WTC11 (cell line): Measurements from ENCODE around the gene MKLN1. TPM values are rescaled to one million over a fixed set of nuclear protein-coding genes. Genes with fewer than 3 reads are reported as not detected.
"Not testable (repeated sequence)": the region's sequence is repeated elsewhere in the genome, so short reads cannot be mapped to it uniquely, and the experiment has no call there.

Experiments
- ATAC-seq: fragments of 200-7000 bp; cut with Tn5 transposase; 2 replicates; pipeline ENCODE4 v1.10.0; 2021; ENCODE audit warnings: mild to moderate bottlenecking, moderate library complexity
- CTCF ChIA-PET: fragments of 300-600 bp; sonication (Branson Sonifier 250); formaldehyde crosslinking; loops from one replicate; lab custom pipeline; 2021; ENCODE audit warnings: antibody characterized with exemption; lab: Charles Lee
- POLR2A ChIA-PET: fragments of 350-600 bp; sonication (Branson Sonifier 250); formaldehyde crosslinking; loops from one replicate; lab custom pipeline; 2021; ENCODE audit warnings: antibody characterized with exemption; lab: Charles Lee
- DNase-seq: peaks from one replicate; pipeline ENCODE4 v3.0.0; 2021; ENCODE audit warnings: low spot score
- H3K27ac Mint-ChIP-seq: 2 replicates; pipeline ENCODE4 v1.8.0; 2021; ENCODE audit warnings: mixed read lengths
- H3K27me3 Mint-ChIP-seq: 2 replicates; pipeline ENCODE4 v1.8.0; 2021; ENCODE audit warnings: low read depth, mild to moderate bottlenecking, moderate library complexity, mixed read lengths
- H3K36me3 Mint-ChIP-seq: 2 replicates; pipeline ENCODE4 v1.8.0; 2021; ENCODE audit warnings: mixed read lengths
- H3K4me1 Mint-ChIP-seq: 2 replicates; pipeline ENCODE4 v1.8.0; 2022; ENCODE audit warnings: mixed read lengths
- H3K4me3 Mint-ChIP-seq: 2 replicates; pipeline ENCODE4 v1.8.0; 2021; ENCODE audit warnings: mild to moderate bottlenecking, moderate library complexity, mixed read lengths
- H3K9me3 Mint-ChIP-seq: 2 replicates; pipeline ENCODE4 v1.8.0; 2021; ENCODE audit warnings: mixed read lengths
- AR ChIP-seq: fragments of 250-450 bp; sonication (Bioruptor Pico); IDR thresholded peaks from 2 replicates; pipeline ENCODE4 v1.9.0; 2021; ENCODE audit warnings: mild to moderate bottlenecking
- E2F1 ChIP-seq: sonication (generic); formaldehyde crosslinking; IDR thresholded peaks from 2 replicates; pipeline ENCODE4 v1.8.0; 2022; ENCODE audit warnings: mild to moderate bottlenecking, missing genetic modification reagents
- FOXP1 ChIP-seq: sonication (generic); formaldehyde crosslinking; IDR thresholded peaks from 2 replicates; pipeline ENCODE4 v1.8.0; 2022; ENCODE audit warnings: missing genetic modification reagents, mild to moderate bottlenecking, moderate library complexity, borderline replicate concordance
- GTF2I ChIP-seq: fragments of 250-450 bp; sonication (Bioruptor Pico); conservative IDR thresholded peaks from 2 replicates; pipeline ENCODE4 v1.4.0; 2021; ENCODE audit warnings: mild to moderate bottlenecking
- KAT7 ChIP-seq: sonication (generic); formaldehyde crosslinking; IDR thresholded peaks from 2 replicates; pipeline ENCODE4 v1.8.1; 2023; ENCODE audit warnings: missing genetic modification reagents, mild to moderate bottlenecking, borderline replicate concordance
- NFE2L1 ChIP-seq: sonication (generic); formaldehyde crosslinking; IDR thresholded peaks from 2 replicates; pipeline ENCODE4 v1.8.1; 2023; ENCODE audit warnings: missing genetic modification reagents
- OVOL2 ChIP-seq: fragments of 250-450 bp; sonication (Bioruptor Pico); IDR thresholded peaks from 2 replicates; pipeline ENCODE4 v1.9.0; 2021; ENCODE audit warnings: mild to moderate bottlenecking, borderline replicate concordance
- PRDM15 ChIP-seq: sonication (generic); formaldehyde crosslinking; IDR thresholded peaks from 2 replicates; pipeline ENCODE4 v1.8.0; 2022; ENCODE audit warnings: missing genetic modification reagents
- SOX15 ChIP-seq: fragments of 250-450 bp; sonication (Bioruptor Pico); IDR thresholded peaks from 2 replicates; pipeline ENCODE4 v1.9.0; 2021; ENCODE audit warnings: mild to moderate bottlenecking
- TEAD1 ChIP-seq: sonication (generic); formaldehyde crosslinking; IDR thresholded peaks from 2 replicates; pipeline ENCODE4 v1.8.0; 2022; ENCODE audit warnings: mild to moderate bottlenecking, missing genetic modification reagents
- ZNF121 ChIP-seq: sonication (generic); formaldehyde crosslinking; IDR thresholded peaks from 2 replicates; pipeline ENCODE4 v1.8.0; 2023; ENCODE audit warnings: missing genetic modification reagents
- ZNF138 ChIP-seq: sonication (generic); formaldehyde crosslinking; conservative IDR thresholded peaks from 2 replicates; pipeline ENCODE4 v1.8.1; 2022; ENCODE audit warnings: mild to moderate bottlenecking, moderate library complexity, missing genetic modification reagents
- ZNF232 ChIP-seq: sonication (generic); formaldehyde crosslinking; IDR thresholded peaks from 2 replicates; pipeline ENCODE4 v1.8.0; 2022; ENCODE audit warnings: mild to moderate bottlenecking, missing genetic modification reagents
- ZNF416 ChIP-seq: fragments of 250-450 bp; sonication (Bioruptor Pico); IDR thresholded peaks from 2 replicates; pipeline ENCODE4 v1.9.0; 2021; ENCODE audit warnings: mild to moderate bottlenecking, inconsistent platforms
- total RNA-seq: library from RNA; stranded (reverse); gene quantifications from 3 replicates; pipeline ENCODE4 v1.2.3, GENCODE V29; 2021
- TF ChIP-seq, protein P1 (sequence below): fragments of 250-450 bp; sonication (Bioruptor Pico); IDR thresholded peaks from 2 replicates; pipeline ENCODE4 v1.9.0; 2021; ENCODE audit warnings: moderate library complexity, mild to moderate bottlenecking, inconsistent platforms, borderline replicate concordance
- TF ChIP-seq, protein P2 (sequence below): sonication (generic); formaldehyde crosslinking; IDR thresholded peaks from 2 replicates; pipeline ENCODE4 v1.8.1; 2023; ENCODE audit warnings: mild to moderate bottlenecking, missing genetic modification reagents, borderline replicate concordance
- TF ChIP-seq, protein P3 (sequence below): fragments of 250-450 bp; sonication (Bioruptor Pico); IDR thresholded peaks from 2 replicates; pipeline ENCODE4 v1.8.0; 2021; ENCODE audit warnings: mild to moderate bottlenecking

The MKLN1 gene
- total RNA-seq, 1 experiment from 2014 or later, result 37.6 TPM

DNA sequence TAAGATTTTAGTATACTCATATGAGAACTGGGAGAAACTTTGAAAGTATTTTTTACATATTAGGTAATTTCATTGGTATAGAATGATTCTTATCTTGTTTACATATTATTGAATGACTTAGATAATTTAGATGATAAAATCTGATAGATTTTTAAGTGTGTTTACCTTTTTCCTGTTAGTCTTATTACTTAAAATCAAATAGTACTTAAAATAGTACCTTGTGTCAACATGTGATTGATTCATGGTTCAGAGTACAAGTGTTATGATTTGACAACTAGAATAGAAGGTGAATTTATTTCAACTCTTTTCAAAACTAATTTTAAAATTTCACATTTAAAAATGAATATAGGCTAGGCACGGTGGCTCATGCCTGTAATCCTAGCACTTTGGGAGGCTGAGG lies 4.1 kb downstream of the MKLN1 start:
- CTCF ChIA-PET, result no interaction called here
- no peak overlapping the region for H3K4me3 Mint-ChIP-seq
- DNase-seq, result no peak
- POLR2A ChIA-PET, result no interaction called here
- H3K4me1 Mint-ChIP-seq, result peaks cover 23% of the 10 kb centered on the region
- H3K9me3 Mint-ChIP-seq, result peaks cover 19% of the 10 kb centered on the region
- TF ChIP-seq, protein P1, sequence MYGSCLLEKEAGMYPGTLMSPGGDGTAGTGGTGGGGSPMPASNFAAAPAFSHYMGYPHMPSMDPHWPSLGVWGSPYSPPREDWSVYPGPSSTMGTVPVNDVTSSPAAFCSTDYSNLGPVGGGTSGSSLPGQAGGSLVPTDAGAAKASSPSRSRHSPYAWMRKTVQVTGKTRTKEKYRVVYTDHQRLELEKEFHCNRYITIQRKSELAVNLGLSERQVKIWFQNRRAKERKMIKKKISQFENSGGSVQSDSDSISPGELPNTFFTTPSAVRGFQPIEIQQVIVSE (CRISPR knock-in tag), result no peak
- TF ChIP-seq ZNF121 (CRISPR knock-in tag) (no peak), NFE2L1 (CRISPR knock-in tag) (no peak), E2F1 (no peak), FOXP1 (CRISPR knock-in tag) (no peak), ZNF232 (CRISPR knock-in tag) (no peak), ZNF416 (CRISPR knock-in tag) (no peak), GTF2I (CRISPR knock-in tag) (no peak), KAT7 (CRISPR knock-in tag) (no peak), AR (CRISPR knock-in tag) (no peak), ZNF138 (no peak), SOX15 (no peak), OVOL2 (CRISPR knock-in tag) (no peak), TEAD1 (CRISPR knock-in tag) (no peak), PRDM15 (CRISPR knock-in tag) (no peak)
- TF ChIP-seq, protein P2, sequence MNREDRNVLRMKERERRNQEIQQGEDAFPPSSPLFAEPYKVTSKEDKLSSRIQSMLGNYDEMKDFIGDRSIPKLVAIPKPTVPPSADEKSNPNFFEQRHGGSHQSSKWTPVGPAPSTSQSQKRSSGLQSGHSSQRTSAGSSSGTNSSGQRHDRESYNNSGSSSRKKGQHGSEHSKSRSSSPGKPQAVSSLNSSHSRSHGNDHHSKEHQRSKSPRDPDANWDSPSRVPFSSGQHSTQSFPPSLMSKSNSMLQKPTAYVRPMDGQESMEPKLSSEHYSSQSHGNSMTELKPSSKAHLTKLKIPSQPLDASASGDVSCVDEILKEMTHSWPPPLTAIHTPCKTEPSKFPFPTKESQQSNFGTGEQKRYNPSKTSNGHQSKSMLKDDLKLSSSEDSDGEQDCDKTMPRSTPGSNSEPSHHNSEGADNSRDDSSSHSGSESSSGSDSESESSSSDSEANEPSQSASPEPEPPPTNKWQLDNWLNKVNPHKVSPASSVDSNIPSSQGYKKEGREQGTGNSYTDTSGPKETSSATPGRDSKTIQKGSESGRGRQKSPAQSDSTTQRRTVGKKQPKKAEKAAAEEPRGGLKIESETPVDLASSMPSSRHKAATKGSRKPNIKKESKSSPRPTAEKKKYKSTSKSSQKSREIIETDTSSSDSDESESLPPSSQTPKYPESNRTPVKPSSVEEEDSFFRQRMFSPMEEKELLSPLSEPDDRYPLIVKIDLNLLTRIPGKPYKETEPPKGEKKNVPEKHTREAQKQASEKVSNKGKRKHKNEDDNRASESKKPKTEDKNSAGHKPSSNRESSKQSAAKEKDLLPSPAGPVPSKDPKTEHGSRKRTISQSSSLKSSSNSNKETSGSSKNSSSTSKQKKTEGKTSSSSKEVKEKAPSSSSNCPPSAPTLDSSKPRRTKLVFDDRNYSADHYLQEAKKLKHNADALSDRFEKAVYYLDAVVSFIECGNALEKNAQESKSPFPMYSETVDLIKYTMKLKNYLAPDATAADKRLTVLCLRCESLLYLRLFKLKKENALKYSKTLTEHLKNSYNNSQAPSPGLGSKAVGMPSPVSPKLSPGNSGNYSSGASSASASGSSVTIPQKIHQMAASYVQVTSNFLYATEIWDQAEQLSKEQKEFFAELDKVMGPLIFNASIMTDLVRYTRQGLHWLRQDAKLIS, result no peak
- TF ChIP-seq, protein P3, sequence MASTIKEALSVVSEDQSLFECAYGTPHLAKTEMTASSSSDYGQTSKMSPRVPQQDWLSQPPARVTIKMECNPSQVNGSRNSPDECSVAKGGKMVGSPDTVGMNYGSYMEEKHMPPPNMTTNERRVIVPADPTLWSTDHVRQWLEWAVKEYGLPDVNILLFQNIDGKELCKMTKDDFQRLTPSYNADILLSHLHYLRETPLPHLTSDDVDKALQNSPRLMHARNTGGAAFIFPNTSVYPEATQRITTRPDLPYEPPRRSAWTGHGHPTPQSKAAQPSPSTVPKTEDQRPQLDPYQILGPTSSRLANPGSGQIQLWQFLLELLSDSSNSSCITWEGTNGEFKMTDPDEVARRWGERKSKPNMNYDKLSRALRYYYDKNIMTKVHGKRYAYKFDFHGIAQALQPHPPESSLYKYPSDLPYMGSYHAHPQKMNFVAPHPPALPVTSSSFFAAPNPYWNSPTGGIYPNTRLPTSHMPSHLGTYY (CRISPR knock-in tag), result no peak
- peaks cover 26% of the 10 kb centered on the region for H3K36me3 Mint-ChIP-seq
- no peak for ATAC-seq
- no peaks in the 10 kb centered on the region for H3K27me3 Mint-ChIP-seq
- H3K27ac Mint-ChIP-seq, result no peak overlapping the region

DNA sequence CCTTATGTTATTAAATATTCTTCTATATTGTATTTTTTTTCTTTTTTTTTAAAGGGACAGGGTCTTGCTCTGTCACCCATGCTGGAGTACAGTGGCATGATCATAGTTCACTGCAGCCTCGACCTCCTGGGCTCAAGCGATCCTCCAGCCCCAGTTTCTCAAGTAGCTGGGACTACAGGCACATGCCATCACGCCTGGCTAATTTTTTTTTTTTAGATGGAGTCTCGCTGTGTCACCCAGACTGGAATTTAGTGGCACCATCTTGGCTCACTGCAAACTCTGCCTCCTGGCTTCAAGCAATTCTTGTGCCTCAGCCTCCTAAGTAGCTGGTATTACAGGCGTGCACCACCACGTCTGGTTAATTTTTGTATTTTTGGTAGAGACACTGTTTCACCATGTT lies 5.1 kb downstream of the MKLN1 start:
- CTCF ChIA-PET, POLR2A ChIA-PET, DNase-seq, H3K27me3 Mint-ChIP-seq, H3K4me3 Mint-ChIP-seq, ATAC-seq, H3K27ac Mint-ChIP-seq: not testable (repeated sequence)
- Mint-ChIP-seq H3K9me3 (peaks cover 25% of the 10 kb centered on the region), H3K4me1 (peaks cover 19% of the 10 kb centered on the region), H3K36me3 (peaks cover 32% of the 10 kb centered on the region)
